ENCODE measurements around the gene MSLN. TPM values are rescaled to one million over a fixed set of nuclear protein-coding genes. Genes with fewer than 3 reads are reported as not detected.

The MSLN gene
- total RNA-seq, 4 donors from 2014 or later, result 4.6 to 30.8 (median 15.7) TPM

DNA sequence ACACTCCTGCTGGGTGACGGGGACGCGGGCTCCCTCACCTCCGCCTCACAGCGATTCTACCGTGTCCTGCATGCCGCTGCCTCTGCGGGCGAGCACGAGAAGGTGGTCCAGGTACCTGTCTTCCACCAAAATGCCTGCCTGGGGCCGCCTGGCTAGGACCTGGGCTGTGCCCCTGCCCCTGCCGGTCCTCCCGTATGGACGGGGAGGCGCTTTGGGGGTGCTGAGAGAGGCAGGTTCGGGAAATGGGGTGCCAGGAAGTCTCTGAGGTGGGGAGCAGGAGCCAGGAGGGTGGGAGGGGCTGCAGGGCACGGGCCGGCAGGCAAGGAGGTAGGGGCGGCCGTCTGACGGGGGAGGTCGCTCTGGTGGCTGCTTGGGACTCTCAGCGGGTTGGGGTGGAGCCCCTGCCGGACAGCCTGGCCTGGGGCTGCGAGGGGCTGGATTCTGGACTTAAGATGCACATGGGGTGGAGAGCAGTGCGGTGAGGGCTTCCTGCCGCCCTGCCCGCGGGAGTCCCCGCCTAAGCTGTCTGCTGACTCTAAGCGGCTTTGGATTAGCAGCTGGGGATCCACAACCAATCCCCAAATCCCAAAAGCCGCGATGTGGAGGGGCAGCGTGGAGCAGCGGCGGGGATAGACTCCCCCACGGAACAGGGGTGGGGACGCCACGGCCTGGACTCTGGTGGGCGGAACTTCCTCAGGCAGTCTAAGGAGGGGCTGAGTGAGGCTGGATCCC, 33.7 kb downstream of the MSLN start:
- no peak for DNase-seq
- intact Hi-C loops (cut with DNase I; ENCODE audit: low total_unique reads), result no loop called here
- TF ChIP-seq, protein P1, sequence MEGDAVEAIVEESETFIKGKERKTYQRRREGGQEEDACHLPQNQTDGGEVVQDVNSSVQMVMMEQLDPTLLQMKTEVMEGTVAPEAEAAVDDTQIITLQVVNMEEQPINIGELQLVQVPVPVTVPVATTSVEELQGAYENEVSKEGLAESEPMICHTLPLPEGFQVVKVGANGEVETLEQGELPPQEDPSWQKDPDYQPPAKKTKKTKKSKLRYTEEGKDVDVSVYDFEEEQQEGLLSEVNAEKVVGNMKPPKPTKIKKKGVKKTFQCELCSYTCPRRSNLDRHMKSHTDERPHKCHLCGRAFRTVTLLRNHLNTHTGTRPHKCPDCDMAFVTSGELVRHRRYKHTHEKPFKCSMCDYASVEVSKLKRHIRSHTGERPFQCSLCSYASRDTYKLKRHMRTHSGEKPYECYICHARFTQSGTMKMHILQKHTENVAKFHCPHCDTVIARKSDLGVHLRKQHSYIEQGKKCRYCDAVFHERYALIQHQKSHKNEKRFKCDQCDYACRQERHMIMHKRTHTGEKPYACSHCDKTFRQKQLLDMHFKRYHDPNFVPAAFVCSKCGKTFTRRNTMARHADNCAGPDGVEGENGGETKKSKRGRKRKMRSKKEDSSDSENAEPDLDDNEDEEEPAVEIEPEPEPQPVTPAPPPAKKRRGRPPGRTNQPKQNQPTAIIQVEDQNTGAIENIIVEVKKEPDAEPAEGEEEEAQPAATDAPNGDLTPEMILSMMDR (IDR thresholded peaks at IDR 0.05), result no peak

DNA sequence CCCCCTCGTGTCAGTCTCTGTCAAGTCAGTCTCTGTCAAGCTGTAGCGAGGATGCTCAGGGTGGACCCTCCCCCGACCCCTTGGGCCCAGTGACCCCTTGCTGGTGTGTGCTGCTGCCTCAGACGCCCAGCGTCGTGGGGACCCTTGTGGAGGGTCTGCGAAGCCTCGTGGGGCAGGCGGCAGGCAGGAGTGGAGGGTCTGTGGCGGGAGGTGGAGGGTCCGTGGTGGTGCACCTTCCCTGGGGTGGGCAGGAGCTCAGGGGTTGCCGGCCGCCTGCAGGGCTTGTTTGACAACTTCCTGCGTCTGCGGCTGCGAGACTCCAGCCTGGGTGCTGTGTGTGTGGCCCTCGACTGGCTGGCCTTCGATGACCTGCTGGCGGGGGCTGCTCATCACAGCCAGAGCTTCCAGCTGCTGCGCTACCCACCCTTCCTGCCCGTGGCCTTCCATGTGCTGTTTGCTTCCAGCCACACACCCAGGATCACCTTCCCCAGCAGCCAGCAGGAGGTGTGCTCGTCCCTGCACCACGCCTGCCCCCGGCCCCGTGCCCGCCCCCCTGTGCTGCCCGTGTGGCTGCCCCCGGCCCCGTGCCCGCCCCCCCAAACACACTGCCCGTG, 34.4 kb downstream of the MSLN start:
- H3K4me1 ChIP-seq, result no peaks in the 10 kb centered on the region
- no peaks in the 10 kb centered on the region for H3K36me3 ChIP-seq
- DNase-seq, result no peak
- H3K4me3 ChIP-seq, result no peak overlapping the region
- TF ChIP-seq, protein P1 (IDR thresholded peaks at IDR 0.05), result no peak
- no peak for TF ChIP-seq POLR2A (IDR thresholded peaks at IDR 0.05)
- H3K9me3 ChIP-seq, result no peaks in the 10 kb centered on the region
- H3K27ac ChIP-seq, result no peak overlapping the region
- peaks cover 0 to 5% of the 10 kb centered on the region in 2 donors for H3K27me3 ChIP-seq
- intact Hi-C loops (cut with DNase I; ENCODE audit: low total_unique reads), result no loop called here

More for the DNA sequence above, 33.7 kb downstream of the MSLN start:
- Histone ChIP-seq H3K4me1 (no peaks in the 10 kb centered on the region), H3K27me3 (no peaks in the 10 kb centered on the region), H3K4me3 (no peak overlapping the region), H3K27ac (no peak overlapping the region), H3K9me3 (no peaks in the 10 kb centered on the region), H3K36me3 (no peaks in the 10 kb centered on the region)

DNA sequence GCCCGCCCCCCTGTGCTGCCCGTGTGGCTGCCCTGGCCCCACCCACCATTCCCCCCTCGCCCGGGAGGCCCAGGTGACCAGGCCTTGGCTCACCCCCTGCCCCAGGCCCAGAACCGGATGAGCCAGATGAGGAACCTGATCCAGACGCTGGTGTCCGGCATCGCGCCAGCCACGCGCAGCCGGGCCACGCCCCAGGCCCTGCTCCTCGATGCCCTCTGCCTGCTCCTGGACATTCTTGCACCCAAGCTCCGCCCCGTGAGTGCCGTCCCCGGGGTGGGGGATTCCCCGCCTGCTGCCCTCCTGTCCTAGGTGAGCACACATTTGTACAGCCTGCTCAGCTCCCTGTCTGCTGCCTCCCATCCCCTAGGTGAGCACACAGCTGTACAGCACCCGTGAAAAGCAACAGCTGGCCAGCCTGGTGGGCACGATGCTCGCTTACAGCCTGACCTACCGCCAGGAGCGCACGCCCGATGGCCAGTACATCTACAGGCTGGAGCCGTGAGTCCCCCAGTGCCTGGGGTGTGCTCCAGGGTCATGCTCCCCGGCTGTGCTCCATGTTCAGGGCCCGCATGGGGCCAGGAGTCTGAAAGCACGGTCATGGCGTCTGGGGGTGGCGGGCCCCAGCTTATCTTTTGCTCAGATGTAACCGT, 35.2 kb downstream of the MSLN start:
- intact Hi-C loops (cut with DNase I; ENCODE audit: low total_unique reads), result no loop called here
- Histone ChIP-seq H3K36me3 (no peaks in the 10 kb centered on the region), H3K4me1 (no peaks in the 10 kb centered on the region), H3K27me3 (peaks cover 6 to 10% of the 10 kb centered on the region in 2 donors), H3K9me3 (no peaks in the 10 kb centered on the region), H3K4me3 (no peak overlapping the region), H3K27ac (no peak overlapping the region)
- DNase-seq, result no peak
- TF ChIP-seq, protein P1 (IDR thresholded peaks at IDR 0.05), result no peak
- TF ChIP-seq POLR2A (IDR thresholded peaks at IDR 0.05), result no peak

DNA sequence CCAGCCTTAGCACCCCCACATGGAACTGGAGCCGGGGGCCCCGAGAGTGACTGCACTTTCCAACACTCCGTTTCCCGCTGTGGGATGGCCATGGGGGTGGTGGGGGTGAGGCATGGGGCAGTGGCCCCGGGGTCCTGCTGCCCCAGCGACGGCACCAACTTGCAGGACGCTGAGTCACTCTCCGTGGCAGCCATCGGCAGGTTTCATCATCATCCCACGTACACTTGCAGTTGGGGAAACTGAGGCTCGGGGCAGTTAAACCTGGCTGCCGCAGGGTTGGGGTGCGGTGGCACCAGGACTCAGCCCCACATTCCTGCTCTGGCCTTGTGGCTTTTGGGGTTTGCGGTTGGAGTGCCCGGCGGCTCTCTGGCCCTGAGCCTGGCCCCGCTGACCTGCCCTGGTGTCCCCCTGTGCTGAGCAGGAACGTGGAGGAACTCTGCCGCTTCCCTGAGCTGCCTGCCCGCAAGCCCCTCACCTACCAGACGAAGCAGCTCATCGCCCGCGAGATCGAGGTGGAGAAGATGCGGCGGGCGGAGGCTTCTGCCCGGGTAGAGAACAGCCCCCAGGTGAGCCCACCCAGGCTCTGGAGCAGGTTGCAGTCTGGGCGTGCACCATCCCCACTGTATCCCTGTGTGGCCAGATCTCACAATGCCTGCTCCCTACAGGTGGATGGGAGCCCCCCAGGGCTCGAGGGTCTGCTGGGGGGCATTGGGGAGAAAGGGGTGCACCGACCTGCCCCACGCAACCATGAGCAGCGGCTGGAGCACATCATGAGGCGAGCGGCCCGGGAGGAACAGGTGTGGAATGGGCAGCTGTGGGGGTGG, 36.0 kb downstream of the MSLN start:
- intact Hi-C loops (cut with DNase I; ENCODE audit: low total_unique reads), result no loop called here
- peaks cover 11 to 18% of the 10 kb centered on the region in 2 donors for H3K27me3 ChIP-seq

More for the DNA sequence above, 36.0 kb downstream of the MSLN start:
- Histone ChIP-seq H3K9me3 (no peaks in the 10 kb centered on the region), H3K4me3 (no peak overlapping the region), H3K4me1 (no peaks in the 10 kb centered on the region), H3K36me3 (no peaks in the 10 kb centered on the region), H3K27ac (no peak overlapping the region)
- no peak for DNase-seq
- TF ChIP-seq POLR2A (IDR thresholded peaks at IDR 0.05), result no peak
- TF ChIP-seq, protein P1 (IDR thresholded peaks at IDR 0.05), result no peak

Data from uterus (tissue), 4 donors.